Measurements from ENCODE around the gene CBFA2T3. TPM values are rescaled to one million over a fixed set of nuclear protein-coding genes. Genes with fewer than 3 reads are reported as not detected.

Gene CBFA2T3
- total RNA-seq, 1 experiment from 2014 or later, result 2.1 TPM

DNA sequence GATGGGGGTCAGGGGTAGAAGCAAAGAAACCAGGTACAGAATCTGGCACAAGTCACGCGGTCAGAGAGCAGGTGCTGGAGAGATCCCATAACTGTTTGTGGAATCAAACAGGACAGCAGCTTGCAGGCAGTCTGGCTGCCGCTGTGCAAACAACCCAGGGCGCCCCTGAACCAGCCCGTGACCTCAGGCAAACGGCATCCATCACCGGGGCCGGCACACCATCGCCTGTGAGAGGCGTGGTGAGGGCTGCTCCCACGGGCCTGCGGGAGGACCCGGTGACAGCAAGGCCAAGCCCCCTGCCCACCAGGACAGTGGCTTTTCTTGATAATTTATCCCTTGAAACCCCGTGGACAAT is 47.9 kb downstream of the CBFA2T3 start:
- Histone ChIP-seq H3K9me3 (peaks cover 3% of the 10 kb centered on the region; the same call in 1 of the 2 replicates), H3K27me3 (replicated peaks; ENCODE audit: control insufficient read depth, insufficient read depth, low read length) (no peaks in the 10 kb centered on the region), H3K4me3 (ENCODE audit: low read depth, low read length) (no peak overlapping the region), H3K36me3 (ENCODE audit: control insufficient read depth, insufficient read depth, low read length) (no peaks in the 10 kb centered on the region), H3K4me1 (peaks cover 6% of the 10 kb centered on the region; the same call in 1 of the 2 replicates)
- no TSS peak for BruUV-seq (replicated peaks)
- Mint-ChIP-seq H3K9me3 (ENCODE audit: unreplicated experiment) (peaks cover 7% of the 10 kb centered on the region), H3K36me3 (ENCODE audit: insufficient read depth, unreplicated experiment) (peaks cover 5% of the 10 kb centered on the region), H3K4me1 (ENCODE audit: low read depth, unreplicated experiment) (peaks cover 6% of the 10 kb centered on the region), H3K27ac (ENCODE audit: unreplicated experiment) (no peak overlapping the region), H3K4me3 (ENCODE audit: unreplicated experiment) (no peak overlapping the region), H3K27me3 (ENCODE audit: insufficient read depth, unreplicated experiment) (no peaks in the 10 kb centered on the region)
- POLR2A ChIA-PET, result interaction anchor here (0.6 kb wide), 1 partner anchor 238 kb away, joined by 3 read pairs; no protein-coding TSS in a partner anchor
- intact Hi-C loops (cut with micrococcal nuclease; ENCODE audit: unreplicated experiment), result no loop called here
- TF ChIP-seq, protein P1, sequence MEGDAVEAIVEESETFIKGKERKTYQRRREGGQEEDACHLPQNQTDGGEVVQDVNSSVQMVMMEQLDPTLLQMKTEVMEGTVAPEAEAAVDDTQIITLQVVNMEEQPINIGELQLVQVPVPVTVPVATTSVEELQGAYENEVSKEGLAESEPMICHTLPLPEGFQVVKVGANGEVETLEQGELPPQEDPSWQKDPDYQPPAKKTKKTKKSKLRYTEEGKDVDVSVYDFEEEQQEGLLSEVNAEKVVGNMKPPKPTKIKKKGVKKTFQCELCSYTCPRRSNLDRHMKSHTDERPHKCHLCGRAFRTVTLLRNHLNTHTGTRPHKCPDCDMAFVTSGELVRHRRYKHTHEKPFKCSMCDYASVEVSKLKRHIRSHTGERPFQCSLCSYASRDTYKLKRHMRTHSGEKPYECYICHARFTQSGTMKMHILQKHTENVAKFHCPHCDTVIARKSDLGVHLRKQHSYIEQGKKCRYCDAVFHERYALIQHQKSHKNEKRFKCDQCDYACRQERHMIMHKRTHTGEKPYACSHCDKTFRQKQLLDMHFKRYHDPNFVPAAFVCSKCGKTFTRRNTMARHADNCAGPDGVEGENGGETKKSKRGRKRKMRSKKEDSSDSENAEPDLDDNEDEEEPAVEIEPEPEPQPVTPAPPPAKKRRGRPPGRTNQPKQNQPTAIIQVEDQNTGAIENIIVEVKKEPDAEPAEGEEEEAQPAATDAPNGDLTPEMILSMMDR (IDR thresholded peaks at IDR 0.05; ENCODE audit: insufficient read depth in 1 of 2, low read depth in 1 of 2, low read length in 1 of 2, severe bottlenecking in 1 of 2, unreplicated experiment in 1 of 2), result no peak
- no peak for DNase-seq
- CTCF ChIA-PET, result no interaction called here

DNA sequence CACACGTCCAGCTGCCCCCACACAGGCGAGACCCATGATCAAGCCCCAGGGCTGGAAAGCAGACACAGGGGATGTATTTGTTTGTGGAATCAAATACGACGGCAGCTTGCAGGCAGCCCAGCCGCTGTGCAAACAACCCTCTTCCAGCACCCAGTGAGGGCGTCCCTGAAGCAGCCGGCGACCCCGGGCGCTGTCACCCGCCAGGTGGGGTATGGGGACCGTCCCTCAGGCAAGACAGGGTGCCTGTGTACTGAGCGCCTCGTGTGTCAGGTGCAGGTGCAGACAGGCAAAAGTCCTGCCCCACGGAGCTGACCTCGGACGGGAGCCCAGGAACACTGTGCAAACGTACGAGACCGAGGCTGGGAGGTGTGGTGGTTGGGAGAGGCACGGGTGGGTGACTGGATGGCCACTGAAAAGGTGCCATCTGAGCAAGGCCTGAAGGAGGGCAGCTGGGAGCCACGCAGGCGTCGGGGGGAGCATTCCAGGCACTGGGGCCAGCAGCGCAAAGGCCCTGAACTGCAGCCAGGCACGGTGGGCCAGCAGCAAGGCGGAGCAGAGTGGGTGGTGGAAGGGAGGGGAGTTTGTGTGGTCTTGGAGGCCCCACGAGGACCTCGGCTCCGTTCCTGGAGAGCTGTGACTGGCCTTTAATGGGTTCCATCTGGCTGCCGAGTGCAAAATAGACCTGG is 48.5 kb downstream of the CBFA2T3 start:
- ChIA-PET POLR2A (interaction anchor here (0.6 kb wide), 1 partner anchor 239 kb away, joined by 3 read pairs; no protein-coding TSS in a partner anchor), CTCF (no interaction called here)
- intact Hi-C loops (cut with micrococcal nuclease; ENCODE audit: unreplicated experiment), result no loop called here
- H3K4me1 Mint-ChIP-seq (ENCODE audit: low read depth, unreplicated experiment), result peaks cover 6% of the 10 kb centered on the region
- H3K36me3 Mint-ChIP-seq (ENCODE audit: insufficient read depth, unreplicated experiment), result peaks cover 5% of the 10 kb centered on the region
- Histone ChIP-seq H3K36me3 (ENCODE audit: control insufficient read depth, insufficient read depth, low read length) (no peaks in the 10 kb centered on the region), H3K9me3 (peaks cover 3% of the 10 kb centered on the region; the same call in 1 of the 2 replicates), H3K27me3 (replicated peaks; ENCODE audit: control insufficient read depth, insufficient read depth, low read length) (no peaks in the 10 kb centered on the region), H3K4me3 (ENCODE audit: low read depth, low read length) (no peak overlapping the region), H3K4me1 (peaks cover 6% of the 10 kb centered on the region; the same call in 1 of the 2 replicates)
- H3K9me3 Mint-ChIP-seq (ENCODE audit: unreplicated experiment), result peaks cover 7% of the 10 kb centered on the region
- no peak for DNase-seq
- H3K4me3 Mint-ChIP-seq (ENCODE audit: unreplicated experiment), result no peak overlapping the region
- no TSS peak for BruUV-seq (replicated peaks)
- H3K27me3 Mint-ChIP-seq (ENCODE audit: insufficient read depth, unreplicated experiment), result no peaks in the 10 kb centered on the region
- H3K27ac Mint-ChIP-seq (ENCODE audit: unreplicated experiment), result no peak overlapping the region
- TF ChIP-seq, protein P1 (IDR thresholded peaks at IDR 0.05; ENCODE audit: insufficient read depth in 1 of 2, low read depth in 1 of 2, low read length in 1 of 2, severe bottlenecking in 1 of 2, unreplicated experiment in 1 of 2), result no peak

DNA sequence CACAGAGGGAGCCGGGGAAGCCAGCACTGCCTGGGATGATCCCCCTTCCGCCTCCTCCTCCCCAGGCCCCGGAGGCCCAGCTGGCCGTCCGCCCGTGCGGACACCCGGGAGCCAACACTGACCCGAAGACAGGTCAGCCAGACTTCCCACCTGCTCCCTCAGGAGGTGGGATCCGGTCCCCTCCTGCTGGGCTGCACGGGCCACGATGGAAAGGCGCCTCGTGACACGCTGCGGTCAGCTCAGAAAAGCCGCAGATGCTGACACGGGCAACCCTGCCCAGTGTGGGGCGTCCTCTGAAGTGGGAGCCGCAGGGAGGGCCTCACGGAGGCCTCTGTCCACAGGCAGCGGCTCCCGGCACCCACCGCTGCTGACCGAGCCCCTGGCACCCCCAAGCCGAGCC is 49.3 kb downstream of the CBFA2T3 start:
- no peaks in the 10 kb centered on the region for H3K36me3 ChIP-seq (ENCODE audit: control insufficient read depth, insufficient read depth, low read length)
- Mint-ChIP-seq H3K27me3 (ENCODE audit: insufficient read depth, unreplicated experiment) (no peaks in the 10 kb centered on the region), H3K4me1 (ENCODE audit: low read depth, unreplicated experiment) (peaks cover 6% of the 10 kb centered on the region), H3K9me3 (ENCODE audit: unreplicated experiment) (peaks cover 7% of the 10 kb centered on the region), H3K36me3 (ENCODE audit: insufficient read depth, unreplicated experiment) (peaks cover 5% of the 10 kb centered on the region), H3K4me3 (ENCODE audit: unreplicated experiment) (no peak overlapping the region), H3K27ac (ENCODE audit: unreplicated experiment) (no peak overlapping the region)
- ChIA-PET CTCF (no interaction called here), POLR2A (no interaction called here)
- DNase-seq, result no peak
- TF ChIP-seq, protein P1 (IDR thresholded peaks at IDR 0.05; ENCODE audit: insufficient read depth in 1 of 2, low read depth in 1 of 2, low read length in 1 of 2, severe bottlenecking in 1 of 2, unreplicated experiment in 1 of 2), result no peak
- no peak overlapping the region for H3K4me3 ChIP-seq (ENCODE audit: low read depth, low read length)
- BruUV-seq (replicated peaks), result no TSS peak
- peaks cover 3% of the 10 kb centered on the region; the same call in 1 of the 2 replicates for H3K9me3 ChIP-seq
- peaks cover 6% of the 10 kb centered on the region; the same call in 1 of the 2 replicates for H3K4me1 ChIP-seq
- intact Hi-C loops (cut with micrococcal nuclease; ENCODE audit: unreplicated experiment), result no loop called here
- H3K27me3 ChIP-seq (replicated peaks; ENCODE audit: control insufficient read depth, insufficient read depth, low read length), result no peaks in the 10 kb centered on the region

All from Caco-2 (cell line).